ENCODE measurements around the gene IMPG1.

The IMPG1 gene

DNA sequence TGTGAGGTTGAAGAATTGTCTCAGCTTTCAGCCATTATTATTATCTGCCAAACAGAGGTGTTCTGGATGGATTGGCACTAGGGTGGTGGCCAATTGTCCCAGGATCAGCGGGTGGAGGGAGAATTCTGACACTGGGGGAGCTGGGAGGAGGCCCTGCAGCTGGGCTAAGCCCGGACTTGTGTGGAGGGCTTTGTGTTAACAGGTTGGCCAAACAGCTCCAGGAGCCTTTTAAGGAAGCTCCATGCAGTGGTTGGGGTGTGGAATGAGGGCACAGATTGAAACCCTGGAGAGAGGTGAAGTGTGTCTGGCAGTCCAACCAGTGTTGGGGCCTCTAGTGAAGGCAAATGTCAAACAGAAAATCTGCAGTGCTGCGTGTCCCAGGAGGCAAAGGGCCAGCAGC lies 135.8 kb downstream of the IMPG1 start:
- Histone ChIP-seq H3K4me3 (ENCODE audit: low read length) (no peak overlapping the region), H3K56ac (ENCODE audit: low read length) (no peak overlapping the region), H2BK5ac (ENCODE audit: low read length) (no peak overlapping the region), H2BK15ac (replicated peaks; ENCODE audit: low read depth) (no peak overlapping the region), H3K79me1 (ENCODE audit: low read length) (no peaks in the 10 kb centered on the region), H3K4ac (ENCODE audit: low read depth, low read length) (no peak overlapping the region), H3K4me1 (ENCODE audit: control insufficient read depth, low read depth, low read length) (no peaks in the 10 kb centered on the region), H4K8ac (ENCODE audit: low read depth, low read length) (no peak overlapping the region), H3K27ac (ENCODE audit: low read depth, low read length) (no peak overlapping the region), H3K23ac (ENCODE audit: low read length) (peak overlapping the region; percentile 56), H2BK120ac (ENCODE audit: low read depth, low read length) (no peak overlapping the region), H4K5ac (ENCODE audit: low read length) (no peak overlapping the region), H3K79me2 (ENCODE audit: control insufficient read depth, insufficient read depth, low read length) (no peaks in the 10 kb centered on the region), H3K4me2 (ENCODE audit: low read length) (no peak overlapping the region), H3K27me3 (ENCODE audit: insufficient read depth, low read length, poor library complexity) (no peaks in the 10 kb centered on the region), H2AK5ac (ENCODE audit: low read length) (no peak overlapping the region), H3K18ac (ENCODE audit: low read length) (no peak overlapping the region), H3K9ac (ENCODE audit: low read length) (no peak overlapping the region), H3K36me3 (ENCODE audit: control insufficient read depth, insufficient read depth, low read length) (no peaks in the 10 kb centered on the region)
- no CpG with 5 or more reads among the region's 3 CpGs for WGBS (ENCODE audit: extremely low coverage, insufficient coverage, low lambda C conversion rate)
- no peak for DNase-seq

DNA sequence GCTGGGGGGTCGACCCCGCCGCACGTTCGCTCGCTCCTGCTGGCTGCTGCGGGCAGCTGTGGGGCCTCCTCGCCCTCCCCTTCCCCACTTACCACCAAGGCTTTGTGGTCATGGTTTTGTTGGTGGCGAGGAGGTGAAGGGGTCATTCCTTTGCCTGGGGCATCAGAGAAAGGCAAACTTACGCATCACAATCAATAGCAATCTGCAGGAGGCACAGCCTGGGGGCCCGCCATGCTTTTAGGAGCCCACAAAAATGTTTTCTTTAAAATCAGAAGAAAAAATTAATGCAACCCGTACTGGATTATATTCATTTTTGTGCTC lies 137.0 kb downstream of the IMPG1 start:
- peak overlapping the region; percentile 56 for H3K56ac ChIP-seq (ENCODE audit: low read length)
- H3K36me3 ChIP-seq (ENCODE audit: control insufficient read depth, insufficient read depth, low read length), result no peaks in the 10 kb centered on the region
- no peaks in the 10 kb centered on the region for H3K4me1 ChIP-seq (ENCODE audit: control insufficient read depth, low read depth, low read length)
- no CpG with 5 or more reads among the region's 12 CpGs for WGBS (ENCODE audit: extremely low coverage, insufficient coverage, low lambda C conversion rate)
- no peak overlapping the region for H3K27ac ChIP-seq (ENCODE audit: low read depth, low read length)
- no peak overlapping the region for H3K4me3 ChIP-seq (ENCODE audit: low read length)
- no peak overlapping the region for H2AK5ac ChIP-seq (ENCODE audit: low read length)
- no peaks in the 10 kb centered on the region for H3K27me3 ChIP-seq (ENCODE audit: insufficient read depth, low read length, poor library complexity)
- H3K18ac ChIP-seq (ENCODE audit: low read length), result peak overlapping the region; percentile 8
- no peak overlapping the region for H2BK5ac ChIP-seq (ENCODE audit: low read length)
- no peak overlapping the region for H2BK120ac ChIP-seq (ENCODE audit: low read depth, low read length)
- H3K9ac ChIP-seq (ENCODE audit: low read length), result peak overlapping the region; percentile 8
- no peak overlapping the region for H3K23ac ChIP-seq (ENCODE audit: low read length)
- no peak overlapping the region for H4K5ac ChIP-seq (ENCODE audit: low read length)
- no peak overlapping the region for H2BK15ac ChIP-seq (replicated peaks; ENCODE audit: low read depth)
- H3K79me1 ChIP-seq (ENCODE audit: low read length), result no peaks in the 10 kb centered on the region
- no peaks in the 10 kb centered on the region for H3K79me2 ChIP-seq (ENCODE audit: control insufficient read depth, insufficient read depth, low read length)
- H3K4me2 ChIP-seq (ENCODE audit: low read length), result peak overlapping the region; percentile 70
- H4K8ac ChIP-seq (ENCODE audit: low read depth, low read length), result no peak overlapping the region
- DNase-seq, result no peak
- H3K4ac ChIP-seq (ENCODE audit: low read depth, low read length), result no peak overlapping the region

DNA sequence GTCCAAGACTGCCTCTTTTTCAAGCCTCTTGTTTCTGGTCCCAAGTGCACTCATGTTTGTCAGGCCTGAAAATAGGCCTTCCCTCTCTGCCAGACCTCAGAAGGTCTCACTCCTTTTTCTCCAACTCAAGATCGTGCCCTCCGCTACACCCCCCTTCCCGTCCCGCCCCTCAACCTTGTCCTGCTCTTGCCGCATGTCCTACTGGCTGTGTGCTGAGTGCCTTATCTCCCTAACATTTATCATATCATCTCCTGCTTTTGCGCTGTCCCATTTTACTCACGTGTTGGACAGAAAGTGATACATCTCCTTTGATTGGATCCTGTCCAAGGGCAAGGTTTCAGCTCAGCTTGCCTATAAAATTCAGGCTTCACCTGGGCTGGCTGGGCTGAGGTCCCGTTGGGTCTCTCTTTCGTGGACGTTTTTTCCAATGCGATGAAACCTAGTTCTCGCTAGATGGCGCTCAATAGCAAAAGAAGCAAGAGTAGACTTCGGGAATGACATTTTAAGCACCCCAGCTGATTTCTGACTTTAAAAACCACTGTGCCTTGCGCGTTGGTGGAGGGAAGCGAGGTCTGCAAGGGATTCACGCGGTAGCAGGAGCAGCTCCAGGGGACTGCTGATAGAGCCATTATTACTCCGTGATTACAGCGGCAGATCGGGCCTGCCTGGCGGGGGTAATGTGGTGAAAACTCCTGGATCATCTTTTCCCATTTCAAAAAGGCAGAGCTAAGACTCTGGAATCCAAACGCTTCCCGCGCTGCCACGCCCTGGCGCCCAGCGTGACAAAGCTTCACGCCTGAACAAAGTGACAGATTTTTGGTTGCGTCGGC lies 137.6 kb downstream of the IMPG1 start:
- no peak overlapping the region for H3K27ac ChIP-seq (ENCODE audit: low read depth, low read length)
- no peak overlapping the region for H3K4ac ChIP-seq (ENCODE audit: low read depth, low read length)
- DNase-seq, result peak; percentile 95

GRCh38 chr6:75933387-75933975 lies 139.0 kb downstream of the IMPG1 start:
- Histone ChIP-seq H3K36me3 (ENCODE audit: control insufficient read depth, insufficient read depth, low read length) (no peaks in the 10 kb centered on the region), H4K8ac (ENCODE audit: low read depth, low read length) (no peak overlapping the region), H3K4ac (ENCODE audit: low read depth, low read length) (no peak overlapping the region), H4K5ac (ENCODE audit: low read length) (no peak overlapping the region), H3K79me1 (ENCODE audit: low read length) (no peaks in the 10 kb centered on the region), H3K23ac (ENCODE audit: low read length) (no peak overlapping the region), H2BK15ac (replicated peaks; ENCODE audit: low read depth) (no peak overlapping the region), H3K9ac (ENCODE audit: low read length) (no peak overlapping the region), H2BK5ac (ENCODE audit: low read length) (no peak overlapping the region), H3K4me2 (ENCODE audit: low read length) (no peak overlapping the region), H3K56ac (ENCODE audit: low read length) (no peak overlapping the region), H2BK120ac (ENCODE audit: low read depth, low read length) (no peak overlapping the region), H3K79me2 (ENCODE audit: control insufficient read depth, insufficient read depth, low read length) (no peaks in the 10 kb centered on the region), H3K4me3 (ENCODE audit: low read length) (no peak overlapping the region), H3K4me1 (ENCODE audit: control insufficient read depth, low read depth, low read length) (no peaks in the 10 kb centered on the region), H3K18ac (ENCODE audit: low read length) (no peak overlapping the region), H2AK5ac (ENCODE audit: low read length) (no peak overlapping the region), H3K27me3 (ENCODE audit: insufficient read depth, low read length, poor library complexity) (no peaks in the 10 kb centered on the region), H3K27ac (ENCODE audit: low read depth, low read length) (no peak overlapping the region)
- no CpG with 5 or more reads among the region's 7 CpGs for WGBS (ENCODE audit: extremely low coverage, insufficient coverage, low lambda C conversion rate)
- no peak for DNase-seq

More for the DNA sequence above, 137.6 kb downstream of the IMPG1 start:
- Histone ChIP-seq H3K23ac (ENCODE audit: low read length) (no peak overlapping the region), H3K27me3 (ENCODE audit: insufficient read depth, low read length, poor library complexity) (no peaks in the 10 kb centered on the region), H3K79me2 (ENCODE audit: control insufficient read depth, insufficient read depth, low read length) (no peaks in the 10 kb centered on the region), H3K4me2 (ENCODE audit: low read length) (peak overlapping the region; percentile 70), H3K36me3 (ENCODE audit: control insufficient read depth, insufficient read depth, low read length) (no peaks in the 10 kb centered on the region), H3K79me1 (ENCODE audit: low read length) (no peaks in the 10 kb centered on the region), H2AK5ac (ENCODE audit: low read length) (no peak overlapping the region), H3K4me3 (ENCODE audit: low read length) (no peak overlapping the region), H3K9ac (ENCODE audit: low read length) (peak overlapping the region; percentile 8), H2BK120ac (ENCODE audit: low read depth, low read length) (no peak overlapping the region), H4K8ac (ENCODE audit: low read depth, low read length) (no peak overlapping the region), H4K5ac (ENCODE audit: low read length) (no peak overlapping the region), H3K18ac (ENCODE audit: low read length) (peak overlapping the region; percentile 8), H2BK5ac (ENCODE audit: low read length) (no peak overlapping the region), H3K56ac (ENCODE audit: low read length) (peak overlapping the region; percentile 63), H2BK15ac (replicated peaks; ENCODE audit: low read depth) (no peak overlapping the region), H3K4me1 (ENCODE audit: control insufficient read depth, low read depth, low read length) (no peaks in the 10 kb centered on the region)
- WGBS (ENCODE audit: extremely low coverage, insufficient coverage, low lambda C conversion rate), result no CpG with 5 or more reads among the region's 32 CpGs

- H3K9ac ChIP-seq (ENCODE audit: low read length), result no peak overlapping the region
- H4K5ac ChIP-seq (ENCODE audit: low read length), result no peak overlapping the region
- H3K4me3 ChIP-seq (ENCODE audit: low read length), result no peak overlapping the region
- no peak overlapping the region for H2AK5ac ChIP-seq (ENCODE audit: low read length)
- no peak overlapping the region for H2BK15ac ChIP-seq (replicated peaks; ENCODE audit: low read depth)
- H3K4me1 ChIP-seq (ENCODE audit: control insufficient read depth, low read depth, low read length), result no peaks in the 10 kb centered on the region
- no peak overlapping the region for H3K4ac ChIP-seq (ENCODE audit: low read depth, low read length)
- no peaks in the 10 kb centered on the region for H3K79me1 ChIP-seq (ENCODE audit: low read length)
- WGBS (ENCODE audit: extremely low coverage, insufficient coverage, low lambda C conversion rate), result no CpG with 5 or more reads among the region's 5 CpGs
- H2BK120ac ChIP-seq (ENCODE audit: low read depth, low read length), result no peak overlapping the region
- no peaks in the 10 kb centered on the region for H3K79me2 ChIP-seq (ENCODE audit: control insufficient read depth, insufficient read depth, low read length)
- H3K56ac ChIP-seq (ENCODE audit: low read length), result no peak overlapping the region
- no peak overlapping the region for H3K23ac ChIP-seq (ENCODE audit: low read length)
- no peak overlapping the region for H3K27ac ChIP-seq (ENCODE audit: low read depth, low read length)
- no peak overlapping the region for H4K8ac ChIP-seq (ENCODE audit: low read depth, low read length)
- no peaks in the 10 kb centered on the region for H3K36me3 ChIP-seq (ENCODE audit: control insufficient read depth, insufficient read depth, low read length)
- H3K27me3 ChIP-seq (ENCODE audit: insufficient read depth, low read length, poor library complexity), result no peaks in the 10 kb centered on the region
- no peak overlapping the region for H3K4me2 ChIP-seq (ENCODE audit: low read length)
- no peak overlapping the region for H3K18ac ChIP-seq (ENCODE audit: low read length)
- no peak overlapping the region for H2BK5ac ChIP-seq (ENCODE audit: low read length)
- DNase-seq, result peak; percentile 73
These were observed 140.4 kb downstream of the IMPG1 start for GRCh38 chr6:75932067-75932466.
